GM13976 (cell line): ENCODE data around the gene NR6A1.

ENCODE experiments used
- DNase-seq: peaks from one replicate; pipeline ENCODE4 v3.0.0; 2012; ENCODE audit warnings: low spot score
- in situ Hi-C: fragments of 300-500 bp; cut with MboI; formaldehyde crosslinking; loops from one replicate; pipeline ENCODE4 v1.12.0; 2022; ENCODE audit warnings: low sequenced_read_pairs, mixed read lengths, inconsistent platforms; ENCODE audit not compliant: unreplicated experiment
- TF ChIP-seq, protein P1 (sequence below): IDR thresholded peaks from 2 replicates; pipeline ENCODE4 v1.5.1; 2012; ENCODE audit warnings: borderline replicate concordance, mild to moderate bottlenecking; ENCODE audit not compliant: insufficient read depth; ENCODE audit errors: extremely low read depth, missing control alignments, control extremely low read depth

Gene NR6A1

DNA sequence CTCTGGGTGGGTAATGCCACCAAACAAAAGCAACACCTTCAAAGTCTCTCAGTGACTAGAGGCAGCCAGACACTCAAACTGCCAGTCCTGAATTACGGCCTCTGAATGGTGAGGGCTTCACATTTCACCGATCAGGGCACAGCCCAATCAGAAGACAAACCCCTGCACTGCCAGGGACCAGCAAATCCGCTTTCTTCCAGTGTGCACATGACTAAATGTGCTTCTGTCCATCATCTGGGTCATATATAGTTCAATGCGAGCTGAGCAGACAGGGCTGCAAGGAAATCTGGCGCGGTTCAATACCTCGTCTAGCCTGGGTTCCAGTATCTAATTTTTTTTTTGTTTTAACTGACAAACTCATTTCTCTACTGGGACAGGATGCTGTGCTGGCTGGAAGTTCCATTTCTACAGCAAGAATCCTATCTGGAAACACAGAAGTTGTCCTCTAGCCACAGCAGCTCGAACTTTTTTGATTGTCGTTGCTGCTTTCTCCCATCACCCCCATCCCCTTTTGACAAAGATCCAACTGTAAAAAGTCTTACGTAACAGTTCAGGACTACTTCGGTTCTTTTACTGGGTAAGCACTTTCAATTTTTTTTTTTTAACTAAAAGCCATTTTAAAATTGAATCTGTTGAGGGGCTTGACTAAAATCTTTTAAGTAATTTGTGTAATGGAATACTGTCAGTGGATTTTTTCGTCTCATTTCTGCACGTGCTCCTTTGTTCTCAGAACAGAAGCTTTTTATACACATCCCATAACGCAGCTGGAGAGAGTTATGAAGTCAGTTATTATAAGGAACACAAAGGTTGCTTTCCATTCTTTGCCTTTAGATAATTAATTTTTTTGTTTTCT lies 112.7 kb downstream of the NR6A1 start:
- TF ChIP-seq, protein P1, sequence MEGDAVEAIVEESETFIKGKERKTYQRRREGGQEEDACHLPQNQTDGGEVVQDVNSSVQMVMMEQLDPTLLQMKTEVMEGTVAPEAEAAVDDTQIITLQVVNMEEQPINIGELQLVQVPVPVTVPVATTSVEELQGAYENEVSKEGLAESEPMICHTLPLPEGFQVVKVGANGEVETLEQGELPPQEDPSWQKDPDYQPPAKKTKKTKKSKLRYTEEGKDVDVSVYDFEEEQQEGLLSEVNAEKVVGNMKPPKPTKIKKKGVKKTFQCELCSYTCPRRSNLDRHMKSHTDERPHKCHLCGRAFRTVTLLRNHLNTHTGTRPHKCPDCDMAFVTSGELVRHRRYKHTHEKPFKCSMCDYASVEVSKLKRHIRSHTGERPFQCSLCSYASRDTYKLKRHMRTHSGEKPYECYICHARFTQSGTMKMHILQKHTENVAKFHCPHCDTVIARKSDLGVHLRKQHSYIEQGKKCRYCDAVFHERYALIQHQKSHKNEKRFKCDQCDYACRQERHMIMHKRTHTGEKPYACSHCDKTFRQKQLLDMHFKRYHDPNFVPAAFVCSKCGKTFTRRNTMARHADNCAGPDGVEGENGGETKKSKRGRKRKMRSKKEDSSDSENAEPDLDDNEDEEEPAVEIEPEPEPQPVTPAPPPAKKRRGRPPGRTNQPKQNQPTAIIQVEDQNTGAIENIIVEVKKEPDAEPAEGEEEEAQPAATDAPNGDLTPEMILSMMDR: no peak
- peak; percentile 63 for DNase-seq
- in situ Hi-C loops: no loop called here

- no peak for DNase-seq
- in situ Hi-C loops: no loop called here
- TF ChIP-seq, protein P1: no peak
Measured at GRCh38 chr9:124657516-124657915, 113.6 kb downstream of the NR6A1 start.

DNA sequence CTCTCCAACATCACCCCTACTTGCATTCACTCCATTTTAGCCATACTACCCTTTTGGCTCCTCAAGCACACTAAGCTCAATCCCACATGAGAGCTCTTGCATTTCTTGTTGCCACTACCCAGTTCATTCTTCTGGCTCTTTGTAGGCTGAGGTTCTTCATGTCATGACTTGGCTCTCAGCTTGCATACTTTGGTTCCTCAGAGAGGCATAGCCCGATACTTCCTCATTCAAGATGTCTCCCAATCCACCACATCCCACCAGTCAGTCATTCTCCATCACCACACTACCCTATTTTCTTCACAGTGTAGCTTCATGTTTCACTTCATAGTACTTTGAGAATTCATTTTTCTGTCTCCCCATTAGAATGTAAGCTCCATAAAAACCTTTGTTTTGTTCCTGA lies 116.7 kb downstream of the NR6A1 start:
- DNase-seq: no peak

GRCh38 chr9:124652615-124653393 lies 118.3 kb downstream of the NR6A1 start:
- TF ChIP-seq, protein P1: no peak
- in situ Hi-C loops: no loop called here

More for the DNA sequence above, 116.7 kb downstream of the NR6A1 start:
- in situ Hi-C loops: no loop called here
- TF ChIP-seq, protein P1: no peak

DNA sequence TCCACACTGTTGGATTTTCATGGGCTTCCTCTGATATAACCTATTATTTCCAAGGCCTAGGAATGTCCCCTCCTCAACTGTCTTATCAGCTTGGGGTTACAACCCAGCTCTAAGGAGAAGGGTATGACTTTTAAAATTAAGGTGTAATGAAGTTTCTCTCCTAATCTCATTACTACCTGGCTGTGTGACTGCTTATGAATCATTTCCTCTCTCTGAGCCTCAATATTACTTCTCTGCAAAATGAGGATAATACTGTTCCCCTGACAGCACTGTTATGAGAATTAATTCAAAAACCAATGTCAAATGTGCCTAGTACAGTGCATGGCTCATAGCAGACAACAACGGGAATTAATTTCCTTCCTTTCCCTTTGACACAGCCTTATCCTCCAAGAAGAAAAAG lies 118.9 kb downstream of the NR6A1 start:
- in situ Hi-C loops: no loop called here
- no peak for DNase-seq
- TF ChIP-seq, protein P1: no peak

More at GRCh38 chr9:124652615-124653393, 118.3 kb downstream of the NR6A1 start:
- no peak for DNase-seq

- no peak for DNase-seq
- in situ Hi-C loops: no loop called here
- TF ChIP-seq, protein P1: no peak
Measured at GRCh38 chr9:124645274-124645673, 125.8 kb downstream of the NR6A1 start.
